CD4-positive, alpha-beta T cell treated with Interferon alpha-2 for 1 hour (primary cell): ENCODE data around the gene EIF4G1.

ENCODE experiments used
- DNase-seq, 2 donors: peaks; one replicate each; pipeline ENCODE4 v3.0.0-alpha.2; 2020 to 2022

EIF4G1 gene

DNA sequence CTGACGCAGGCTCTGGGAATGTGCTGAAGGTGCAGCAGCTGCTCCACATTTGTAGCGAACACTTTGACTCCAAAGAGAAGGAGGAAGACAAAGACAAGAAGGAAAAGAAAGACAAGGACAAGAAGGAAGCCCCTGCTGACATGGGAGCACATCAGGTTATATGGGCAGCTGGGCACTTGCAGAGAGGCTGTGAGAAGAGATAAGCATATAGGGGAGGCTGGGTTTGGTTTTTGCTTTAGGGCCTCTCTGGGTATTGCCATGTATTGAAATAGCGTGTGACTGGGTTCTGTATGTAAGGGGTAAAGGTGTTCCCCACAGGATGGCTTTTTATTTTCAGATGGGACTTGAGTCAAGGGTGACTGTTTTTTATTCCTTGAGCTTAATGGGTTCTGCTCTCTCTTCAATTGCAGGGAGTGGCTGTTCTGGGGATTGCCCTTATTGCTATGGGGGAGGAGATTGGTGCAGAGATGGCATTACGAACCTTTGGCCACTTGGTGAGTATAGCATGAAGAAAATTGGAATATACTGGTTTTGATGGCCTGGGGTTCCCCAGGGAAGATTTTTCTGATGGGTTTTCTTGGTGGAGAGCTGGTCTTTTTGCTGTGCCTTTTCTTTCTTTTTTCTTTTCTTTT, 7.9 kb upstream of the EIF4G1 start:
- no peak for DNase-seq

DNA sequence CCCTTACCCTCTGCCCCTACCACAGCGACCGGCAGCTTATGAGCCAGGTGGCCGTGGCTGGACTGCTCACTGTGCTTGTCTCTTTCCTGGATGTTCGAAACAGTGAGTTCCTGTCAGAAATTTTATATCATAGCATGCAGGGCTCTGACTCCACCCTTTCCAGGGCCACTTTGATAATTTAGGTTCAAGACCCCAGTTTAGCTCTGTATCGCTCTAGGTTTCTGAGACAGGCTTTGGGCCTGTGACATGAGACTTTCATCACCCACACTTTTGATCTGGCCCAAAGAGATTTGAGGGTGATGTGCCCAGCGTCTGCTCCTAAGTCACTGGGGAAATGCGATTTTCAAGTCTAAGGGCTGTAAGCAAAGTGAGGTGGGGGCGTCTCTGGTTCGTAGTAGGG, 6.5 kb upstream of the EIF4G1 start:
- no peak for DNase-seq

GRCh38 chr3:184308744-184309143, 5.7 kb upstream of the EIF4G1 start:
- no peak for DNase-seq

DNA sequence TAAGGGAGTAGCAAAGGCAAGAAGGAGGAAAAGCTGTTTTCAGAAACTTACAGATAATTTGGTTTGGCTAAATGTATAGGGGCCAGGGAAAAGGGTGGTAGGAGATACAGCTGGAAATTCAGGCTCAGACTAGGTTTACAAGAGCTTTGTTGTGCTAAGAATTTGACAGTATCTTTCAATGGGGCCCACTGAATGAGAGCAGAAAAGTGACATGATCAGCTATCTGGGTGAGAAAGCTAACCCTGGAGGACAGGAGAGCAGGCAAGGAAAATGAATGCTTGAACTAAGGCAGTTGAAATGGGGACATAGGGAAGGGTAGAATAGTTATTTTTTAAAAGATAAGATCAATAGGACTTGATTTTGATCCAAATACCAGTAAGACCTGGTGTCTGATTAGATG, 2.8 kb upstream of the EIF4G1 start:
- DNase-seq: no peak

DNA sequence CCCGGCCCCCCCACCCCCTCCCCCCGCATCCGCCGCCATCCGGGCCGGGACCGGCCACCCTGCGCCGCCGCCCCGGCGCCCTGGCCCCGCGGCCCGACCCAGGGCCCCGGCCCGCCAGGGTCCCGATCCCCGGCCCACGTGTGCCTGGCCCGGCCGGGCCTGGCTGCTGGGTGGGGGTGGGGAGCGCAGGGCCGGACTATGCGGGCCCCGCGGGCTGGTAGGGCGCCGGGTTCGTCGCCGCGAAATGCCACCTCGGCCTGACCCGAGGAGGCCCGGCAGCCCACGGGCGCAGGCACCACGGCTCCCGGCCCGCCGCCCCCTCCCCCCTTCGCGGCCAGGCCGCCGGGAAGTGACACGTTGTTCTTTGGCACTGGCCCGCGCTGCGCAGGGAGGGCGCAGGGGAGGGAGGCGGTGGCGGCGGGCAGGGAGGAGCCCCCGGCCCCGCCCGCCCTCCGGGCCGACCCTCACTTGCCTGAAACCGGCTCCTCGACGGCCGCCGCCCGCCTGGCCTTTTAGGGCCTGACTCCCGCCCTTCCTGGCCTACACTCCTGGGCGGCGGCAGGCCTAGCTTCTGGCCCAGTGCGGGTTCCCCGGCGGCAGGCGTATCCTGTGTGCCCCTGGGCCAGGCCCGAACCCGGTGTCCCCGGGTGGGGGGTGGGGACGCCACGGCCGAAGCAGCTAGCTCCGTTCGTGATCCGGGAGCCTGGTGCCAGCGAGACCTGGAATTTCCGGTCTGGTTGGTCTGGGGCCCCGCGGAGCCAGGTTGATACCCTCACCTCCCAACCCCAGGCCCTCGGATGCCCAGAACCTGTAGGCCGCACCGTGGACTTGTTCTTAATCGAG, 515 bp downstream of the EIF4G1 start:
- DNase-seq: peak; percentile 80 to 85

GRCh38 chr3:184315543-184315867, 1.1 kb downstream of the EIF4G1 start:
- no peak for DNase-seq

DNA sequence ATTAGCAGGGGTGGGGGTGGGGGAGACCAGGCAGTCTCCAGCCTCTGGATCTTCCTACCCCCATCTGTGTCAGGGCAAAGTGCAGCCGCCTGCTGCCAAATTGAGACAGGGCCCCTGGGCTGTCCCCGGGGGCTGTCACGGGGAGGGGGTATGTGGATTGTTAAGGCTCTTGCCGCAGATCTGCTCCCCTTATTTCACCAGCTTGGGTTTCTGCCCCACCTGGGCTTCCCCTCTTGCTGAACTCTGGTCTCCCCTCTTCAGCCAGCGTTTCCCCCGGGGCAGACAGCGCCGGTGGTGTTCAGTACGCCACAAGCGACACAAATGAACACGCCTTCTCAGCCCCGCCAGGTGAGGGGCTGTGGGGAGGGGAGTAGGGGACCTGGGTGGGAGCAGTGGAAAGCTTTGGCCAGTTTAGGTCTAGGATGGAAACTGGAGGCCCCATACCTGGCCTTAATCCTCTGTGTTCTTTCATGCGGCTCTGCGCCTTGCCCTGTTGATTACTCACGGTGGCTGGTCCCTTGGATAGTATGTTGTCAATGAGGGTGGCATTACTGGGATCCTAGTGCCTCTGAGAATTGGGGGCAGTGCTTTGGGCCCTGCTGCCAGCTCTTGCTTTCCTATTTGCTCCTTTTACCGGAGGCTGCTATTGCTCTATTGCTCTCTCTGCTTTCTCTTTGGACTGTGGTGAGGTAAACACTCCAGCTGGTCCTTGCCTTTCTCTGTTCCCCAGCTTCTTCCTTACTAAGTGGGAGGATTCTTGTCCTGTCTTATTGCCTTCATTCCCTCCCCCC, 1.7 kb downstream of the EIF4G1 start:
- peak in 1 of 2 donors; percentile 33 for DNase-seq

DNA sequence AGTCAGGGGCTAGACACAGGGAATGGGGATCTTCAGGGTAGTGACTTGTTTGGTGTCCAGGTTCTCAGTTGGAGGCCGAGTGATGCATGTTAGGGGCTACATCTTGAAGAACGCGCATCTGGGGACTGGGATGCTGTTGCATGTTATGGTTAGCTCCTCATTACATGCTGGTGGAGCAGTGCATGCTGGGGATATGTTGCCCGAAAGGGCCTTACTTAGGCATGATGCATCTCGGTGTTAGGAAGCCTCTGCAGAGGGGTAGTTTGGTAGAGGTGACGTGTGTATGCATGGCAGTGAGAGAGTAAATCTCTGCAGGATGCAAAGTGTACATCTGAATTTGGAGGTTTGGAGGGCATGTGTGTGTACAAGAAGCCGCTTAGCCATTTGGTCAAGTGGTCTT, 2.4 kb downstream of the EIF4G1 start:
- DNase-seq: no peak

GRCh38 chr3:184317201-184317600, 2.8 kb downstream of the EIF4G1 start:
- no peak for DNase-seq

- DNase-seq: peak; percentile 31 to 61
Measured at GRCh38 chr3:184320104-184320445, 5.7 kb downstream of the EIF4G1 start.

DNA sequence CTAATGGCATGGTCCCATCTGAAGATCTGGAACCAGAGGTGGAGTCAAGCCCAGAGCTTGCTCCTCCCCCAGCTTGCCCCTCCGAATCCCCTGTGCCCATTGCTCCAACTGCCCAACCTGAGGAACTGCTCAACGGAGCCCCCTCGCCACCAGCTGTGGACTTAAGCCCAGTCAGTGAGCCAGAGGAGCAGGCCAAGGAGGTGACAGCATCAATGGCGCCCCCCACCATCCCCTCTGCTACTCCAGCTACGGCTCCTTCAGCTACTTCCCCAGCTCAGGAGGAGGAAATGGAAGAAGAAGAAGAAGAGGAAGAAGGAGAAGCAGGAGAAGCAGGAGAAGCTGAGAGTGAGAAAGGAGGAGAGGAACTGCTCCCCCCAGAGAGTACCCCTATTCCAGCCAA, 7.3 kb downstream of the EIF4G1 start:
- DNase-seq: no peak

DNA sequence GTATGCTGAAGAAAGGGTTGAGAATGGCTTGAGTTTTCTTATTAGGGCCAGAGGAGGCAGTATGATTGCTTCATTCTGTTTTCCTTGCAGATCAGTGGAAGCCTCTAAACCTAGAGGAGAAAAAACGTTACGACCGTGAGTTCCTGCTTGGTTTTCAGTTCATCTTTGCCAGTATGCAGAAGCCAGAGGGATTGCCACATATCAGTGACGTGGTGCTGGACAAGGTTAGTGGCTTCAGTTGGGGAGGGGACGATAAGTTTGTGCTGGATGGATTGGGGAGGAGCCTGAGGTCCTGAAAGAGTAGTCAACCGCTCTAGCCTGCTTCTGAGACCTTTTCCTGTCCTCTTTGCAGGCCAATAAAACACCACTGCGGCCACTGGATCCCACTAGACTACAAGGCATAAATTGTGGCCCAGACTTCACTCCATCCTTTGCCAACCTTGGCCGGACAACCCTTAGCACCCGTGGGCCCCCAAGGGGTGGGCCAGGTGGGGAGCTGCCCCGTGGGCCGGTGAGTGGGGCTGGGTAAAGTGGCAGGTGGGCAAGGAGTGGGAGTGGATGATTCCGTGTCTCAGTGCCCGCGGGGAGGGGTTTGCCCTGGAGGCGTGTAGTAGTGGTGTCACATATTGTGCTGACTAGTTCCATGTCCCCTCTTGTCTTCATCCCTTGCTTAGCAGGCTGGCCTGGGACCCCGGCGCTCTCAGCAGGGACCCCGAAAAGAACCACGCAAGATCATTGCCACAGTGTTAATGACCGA, 8.5 kb downstream of the EIF4G1 start:
- DNase-seq: peak in 1 of 2 donors; percentile 61

- DNase-seq: no peak
Measured at GRCh38 chr3:184323696-184324095, 9.3 kb downstream of the EIF4G1 start.

GRCh38 chr3:184325269-184325668, 10.9 kb downstream of the EIF4G1 start:
- no peak for DNase-seq

- DNase-seq: no peak
Measured at GRCh38 chr3:184325715-184326369, 11.4 kb downstream of the EIF4G1 start.

- no peak for DNase-seq
Measured at GRCh38 chr3:184327171-184327570, 12.8 kb downstream of the EIF4G1 start.

DNA sequence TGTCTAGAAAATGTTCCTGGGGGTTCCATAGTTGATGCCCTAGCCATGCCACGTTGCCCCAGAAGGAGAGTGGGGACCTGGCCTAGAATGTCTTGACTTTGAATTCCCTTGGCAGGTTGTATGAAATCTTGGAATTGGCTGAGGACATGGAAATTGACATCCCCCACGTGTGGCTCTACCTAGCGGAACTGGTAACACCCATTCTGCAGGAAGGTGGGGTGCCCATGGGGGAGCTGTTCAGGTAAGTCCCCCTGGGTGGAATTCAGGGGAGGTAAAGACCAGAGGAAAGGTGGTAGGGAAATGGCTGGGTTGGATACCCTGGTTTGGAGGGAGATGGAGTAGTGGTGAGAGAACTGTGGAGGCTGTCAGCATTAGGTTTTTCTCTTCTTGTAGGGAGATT, 14.1 kb downstream of the EIF4G1 start:
- no peak for DNase-seq

DNA sequence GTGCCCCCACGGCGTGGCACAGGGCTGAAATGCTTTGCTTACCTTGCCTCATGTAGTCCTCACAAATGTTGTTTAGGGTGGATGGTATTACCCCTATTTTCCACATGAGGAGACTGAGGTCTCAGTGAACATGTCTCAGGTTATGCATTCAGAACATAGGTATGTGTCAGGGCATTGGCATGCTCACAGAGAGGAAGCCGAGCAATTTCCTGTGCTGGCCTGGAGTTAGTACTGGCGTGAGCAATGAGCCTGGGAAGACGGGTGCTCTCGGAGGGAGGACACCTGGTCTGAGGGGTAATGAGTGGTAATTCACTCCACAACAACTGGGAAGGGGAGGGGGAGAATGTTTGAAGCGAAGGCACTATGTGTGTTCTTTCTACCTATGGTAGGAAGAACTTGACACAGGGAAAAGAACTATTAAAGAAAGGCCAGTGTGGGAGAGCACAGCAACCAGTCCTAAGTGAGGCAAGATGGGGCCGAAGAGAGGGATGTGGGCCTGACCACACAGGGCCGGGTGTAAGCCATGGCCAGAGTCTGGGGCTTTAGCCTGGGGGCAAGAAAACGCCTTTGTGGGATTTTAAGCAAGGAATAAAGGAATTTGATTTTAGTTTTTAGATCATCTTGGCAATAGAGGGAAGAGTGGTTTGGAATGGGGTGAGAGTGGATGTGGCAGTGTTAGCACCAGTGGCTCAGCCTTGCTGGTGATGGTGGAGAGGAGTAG, 18.1 kb downstream of the EIF4G1 start:
- DNase-seq: no peak

DNA sequence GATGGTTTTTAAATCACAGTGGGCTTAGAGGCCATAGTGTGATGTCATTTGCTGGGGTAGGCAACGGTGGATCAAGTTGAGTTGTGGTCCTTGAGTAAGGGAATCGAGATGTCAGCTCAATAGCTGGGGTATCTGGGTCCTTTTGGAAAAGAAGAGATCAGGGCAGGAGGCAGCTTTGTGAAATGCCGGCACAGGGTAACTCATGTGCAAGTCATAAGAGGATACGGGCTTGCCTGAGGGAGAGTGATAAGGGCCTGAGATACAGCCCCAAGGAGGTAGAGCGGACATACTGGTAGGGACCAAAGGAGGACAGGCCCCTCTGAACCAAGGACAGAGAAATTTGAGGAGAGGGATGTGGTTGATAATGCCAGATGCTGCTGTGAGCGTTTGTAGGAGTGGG, 18.8 kb downstream of the EIF4G1 start:
- no peak for DNase-seq

GRCh38 chr3:184333700-184334099, 19.3 kb downstream of the EIF4G1 start:
- DNase-seq: no peak

DNA sequence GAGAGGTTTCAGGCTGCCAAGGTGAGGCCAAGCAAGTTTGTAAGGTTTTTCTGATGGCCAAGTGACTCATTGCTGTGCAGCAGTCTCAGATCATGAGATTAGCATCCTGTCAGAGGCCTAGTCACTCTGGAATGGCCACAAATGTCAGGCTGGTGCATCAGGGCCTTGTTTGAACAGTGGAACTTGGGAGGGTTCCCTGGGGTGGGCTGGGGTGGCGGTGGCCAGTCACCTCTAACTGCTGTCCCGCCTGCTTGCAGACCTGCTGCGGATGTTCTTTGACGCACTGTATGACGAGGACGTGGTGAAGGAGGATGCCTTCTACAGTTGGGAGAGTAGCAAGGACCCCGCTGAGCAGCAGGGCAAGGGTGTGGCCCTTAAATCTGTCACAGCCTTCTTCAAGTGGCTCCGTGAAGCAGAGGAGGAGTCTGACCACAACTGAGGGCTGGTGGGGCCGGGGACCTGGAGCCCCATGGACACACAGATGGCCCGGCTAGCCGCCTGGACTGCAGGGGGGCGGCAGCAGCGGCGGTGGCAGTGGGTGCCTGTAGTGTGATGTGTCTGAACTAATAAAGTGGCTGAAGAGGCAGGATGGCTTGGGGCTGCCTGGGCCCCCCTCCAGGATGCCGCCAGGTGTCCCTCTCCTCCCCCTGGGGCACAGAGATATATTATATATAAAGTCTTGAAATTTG, 20.2 kb downstream of the EIF4G1 start:
- peak in 1 of 2 donors; percentile 44 for DNase-seq
